Measurements from ENCODE around the gene NELFB. TPM values are rescaled to one million over a fixed set of nuclear protein-coding genes. Genes with fewer than 3 reads are reported as not detected.

The NELFB gene
- total and polyA plus RNA-seq, 2 donors (not counting 1 experiment from before 2014, with no cell fraction given): 53.7 to 55.8 TPM

DNA sequence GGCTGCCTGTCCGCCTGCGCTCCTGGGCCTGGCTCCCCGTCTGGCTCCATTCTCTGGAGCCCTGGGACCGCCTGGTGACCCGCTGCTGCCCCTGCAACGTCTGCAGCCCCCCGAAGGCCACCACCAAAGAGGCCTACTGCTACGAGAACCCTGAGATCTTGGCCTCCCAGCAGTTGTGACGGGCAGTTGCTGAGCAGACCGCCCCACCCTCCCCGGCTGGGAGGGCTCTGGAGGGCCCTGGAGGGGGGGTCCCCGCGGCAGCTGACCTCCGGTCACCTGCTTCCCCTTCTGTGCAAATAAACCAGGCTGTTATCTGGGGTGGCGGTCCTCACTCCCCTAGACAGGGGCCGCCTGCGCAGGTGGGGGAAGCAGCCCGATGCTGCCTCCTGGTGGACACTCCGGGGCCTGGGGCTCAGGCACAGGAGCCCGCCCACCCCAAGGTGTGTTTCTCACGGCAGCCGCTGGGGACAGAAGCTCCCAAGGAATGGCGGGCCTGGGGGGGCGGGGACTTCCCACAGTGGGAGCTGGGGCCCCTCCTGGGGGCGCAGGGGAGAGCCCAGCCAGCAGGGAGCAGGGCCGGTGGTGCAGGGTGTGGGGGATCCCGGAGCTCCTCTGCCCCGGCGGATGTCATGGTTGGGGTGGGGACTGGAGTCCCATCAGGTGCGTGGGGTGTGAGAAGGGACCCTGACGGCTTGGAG is 18.7 kb upstream of the NELFB start:
- peak; percentile 95 for DNase-seq
- peaks cover 29% of the 10 kb centered on the region for H3K79me2 ChIP-seq (ENCODE audit: control insufficient read depth, insufficient read depth, low read length)
- H3K27me3 Mint-ChIP-seq: no peaks in the 10 kb centered on the region
- H3K4me3 ChIP-seq (ENCODE audit: control extremely low read depth in 1 of 5, extremely low read depth in 1 of 5, insufficient read depth in 1 of 5, low read depth in 2 of 5, low read length in 4 of 5): peak overlapping the region in 2 of 5 experiments; percentile 15 to 19
- H3K9me3 ChIP-seq (ENCODE audit: control extremely low read depth in 1 of 3, control insufficient read depth in 2 of 3, insufficient read depth in 1 of 3, low read length in 2 of 3): peaks cover 0 to 3% (median 0%) of the 10 kb centered on the region in 3 donors
- peak overlapping the region; percentile 41 for H2AFZ ChIP-seq (ENCODE audit: insufficient read depth, low read depth, low read length, poor library complexity, severe bottlenecking)
- peaks cover 0 to 2% (median 0%) of the 10 kb centered on the region in 4 experiments for H3K27me3 ChIP-seq (replicated peaks in 1 of 4; ENCODE audit: control extremely low read depth in 1 of 4, control insufficient read depth in 3 of 4, insufficient read depth in 4 of 4, low read length in 3 of 4)
- no peaks in the 10 kb centered on the region for H3K36me3 ChIP-seq (replicated peaks in 1 of 2; ENCODE audit: control extremely low read depth in 1 of 2, control insufficient read depth in 1 of 2, extremely low read depth in 1 of 2, insufficient read depth in 2 of 2, low read length in 1 of 2)
- CTCF ChIA-PET: interaction anchor here (0.6 to 8.9 kb wide), 42 partner anchors 11 to 448 kb away, joined by 3 to 76 read pairs (median 4); partner anchors contain the start of genes ANAPC2, CYSRT1, MAN1B1 and NELFB
- H3K9me3 Mint-ChIP-seq (ENCODE audit: insufficient read depth): no peaks in the 10 kb centered on the region
- intact Hi-C loops (cut with micrococcal nuclease): loop anchor here (1.0 to 2.0 kb wide), 6 partner anchors 13 to 209 kb away; partner anchors contain the start of genes ANAPC2, NPDC1, SSNA1 and TPRN
- peak overlapping the region; percentile 53 for H3K4me3 Mint-ChIP-seq
- peaks cover 22% of the 10 kb centered on the region for H4K20me1 ChIP-seq (ENCODE audit: control insufficient read depth, insufficient read depth, low read length, poor library complexity, severe bottlenecking)
- H3K27ac ChIP-seq (ENCODE audit: low read length in 2 of 2): peak overlapping the region in 1 of 2 donors; percentile 33
- peak overlapping the region; percentile 26 for H3K9ac ChIP-seq (ENCODE audit: low read length)
- peak; percentile 29 for ATAC-seq (ENCODE audit: low read depth)
- peaks cover 38% of the 10 kb centered on the region for H3K4me1 Mint-ChIP-seq
- no peak overlapping the region for H3K27ac Mint-ChIP-seq
- no peak for TF ChIP-seq EZH2 (IDR thresholded peaks at IDR 0.05; ENCODE audit: borderline replicate concordance, insufficient read depth, low read depth, low read length, poor library complexity, severe bottlenecking)
- TF ChIP-seq, protein P1, sequence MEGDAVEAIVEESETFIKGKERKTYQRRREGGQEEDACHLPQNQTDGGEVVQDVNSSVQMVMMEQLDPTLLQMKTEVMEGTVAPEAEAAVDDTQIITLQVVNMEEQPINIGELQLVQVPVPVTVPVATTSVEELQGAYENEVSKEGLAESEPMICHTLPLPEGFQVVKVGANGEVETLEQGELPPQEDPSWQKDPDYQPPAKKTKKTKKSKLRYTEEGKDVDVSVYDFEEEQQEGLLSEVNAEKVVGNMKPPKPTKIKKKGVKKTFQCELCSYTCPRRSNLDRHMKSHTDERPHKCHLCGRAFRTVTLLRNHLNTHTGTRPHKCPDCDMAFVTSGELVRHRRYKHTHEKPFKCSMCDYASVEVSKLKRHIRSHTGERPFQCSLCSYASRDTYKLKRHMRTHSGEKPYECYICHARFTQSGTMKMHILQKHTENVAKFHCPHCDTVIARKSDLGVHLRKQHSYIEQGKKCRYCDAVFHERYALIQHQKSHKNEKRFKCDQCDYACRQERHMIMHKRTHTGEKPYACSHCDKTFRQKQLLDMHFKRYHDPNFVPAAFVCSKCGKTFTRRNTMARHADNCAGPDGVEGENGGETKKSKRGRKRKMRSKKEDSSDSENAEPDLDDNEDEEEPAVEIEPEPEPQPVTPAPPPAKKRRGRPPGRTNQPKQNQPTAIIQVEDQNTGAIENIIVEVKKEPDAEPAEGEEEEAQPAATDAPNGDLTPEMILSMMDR (IDR thresholded peaks at IDR 0.05): peak; percentile 98
- POLR2A ChIA-PET: interaction anchor here (0.5 to 1.6 kb wide), 8 partner anchors 12 to 834 kb away, joined by 3 to 8 read pairs (median 4); partner anchors contain the start of genes ANAPC2, MAN1B1 and SSNA1
- H3K4me1 ChIP-seq (ENCODE audit: control insufficient read depth in 2 of 2, insufficient read depth in 2 of 2, low read length in 2 of 2): peaks cover 37 to 62% of the 10 kb centered on the region in 2 donors
- H3K4me2 ChIP-seq (replicated peaks; ENCODE audit: low read depth, low read length, poor library complexity, severe bottlenecking): peak overlapping the region; percentile 72
- 6% methylated on average over 30 of the region's 31 CpGs for WGBS (ENCODE audit: insufficient coverage)

All from B cell (primary cell).